RWPE2 (cell line): ENCODE results near the gene GRIP1.

Experiments
- ATAC-seq: fragments of 200-7000 bp; cut with Tn5 transposase; 3 replicates; pipeline ENCODE4 v1.9.1; 2021; ENCODE audit warnings: low read depth
- DNase-seq: peaks from one replicate; pipeline ENCODE4 v3.0.0-alpha.2; 2020; ENCODE audit warnings: low spot score
- H3K27ac ChIP-seq: fragments of 450-650 bp; 2 replicates; pipeline ENCODE4 v1.5.1; 2017; ENCODE audit warnings: mild to moderate bottlenecking; ENCODE audit not compliant: poor library complexity, severe bottlenecking
- H3K27me3 ChIP-seq: fragments of 250-450 bp; sonication (Bioruptor Pico); 2 replicates; pipeline ENCODE4 v1.5.1; 2021; ENCODE audit warnings: mild to moderate bottlenecking, moderate library complexity; ENCODE audit not compliant: insufficient read depth, poor library complexity, severe bottlenecking
- H3K36me3 ChIP-seq: fragments of 250-450 bp; sonication (Bioruptor Pico); 2 replicates; pipeline ENCODE4 v1.5.1; 2020; ENCODE audit warnings: low read depth, mild to moderate bottlenecking, moderate library complexity
- H3K4me1 ChIP-seq: fragments of 250-450 bp; sonication (Bioruptor Pico); 2 replicates; pipeline ENCODE4 v1.5.1; 2021; ENCODE audit warnings: mild to moderate bottlenecking, moderate library complexity; ENCODE audit not compliant: insufficient read depth, poor library complexity, severe bottlenecking
- H3K4me3 ChIP-seq: fragments of 250-450 bp; sonication (Bioruptor Pico); 2 replicates; pipeline ENCODE4 v1.5.1; 2021; ENCODE audit warnings: mild to moderate bottlenecking, moderate library complexity; ENCODE audit not compliant: severe bottlenecking
- H3K9me3 ChIP-seq: fragments of 250-450 bp; sonication (Bioruptor Pico); 2 replicates; pipeline ENCODE4 v1.5.1; 2021; ENCODE audit warnings: mild to moderate bottlenecking, moderate library complexity; ENCODE audit not compliant: severe bottlenecking
- TF ChIP-seq, protein P1 (sequence below): fragments of 450-650 bp; IDR thresholded peaks from one replicate; pipeline ENCODE4 v1.5.1; 2017; ENCODE audit warnings: mild to moderate bottlenecking, moderate library complexity; ENCODE audit not compliant: poor library complexity, severe bottlenecking

Gene GRIP1

DNA sequence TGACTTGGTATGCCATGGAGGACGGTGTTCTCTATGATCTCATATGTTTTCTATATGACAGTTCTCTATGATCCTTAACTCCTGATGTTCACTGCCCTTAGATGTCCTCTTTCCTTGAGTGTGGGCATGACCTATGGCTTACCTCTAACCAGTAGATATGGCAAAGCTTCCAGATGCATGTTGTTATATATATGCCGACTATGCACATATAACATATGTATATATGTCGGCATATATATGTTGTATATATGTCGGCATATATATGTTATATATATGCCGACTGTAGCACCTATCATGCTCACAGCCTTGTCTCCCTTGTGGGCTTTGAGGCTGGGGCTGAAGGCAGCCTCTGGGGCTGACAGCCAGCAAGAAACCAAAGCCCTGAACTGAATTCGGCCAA is 106.0 kb downstream of the GRIP1 start:
- no peaks in the 10 kb centered on the region for H3K27me3 ChIP-seq
- TF ChIP-seq, protein P1, sequence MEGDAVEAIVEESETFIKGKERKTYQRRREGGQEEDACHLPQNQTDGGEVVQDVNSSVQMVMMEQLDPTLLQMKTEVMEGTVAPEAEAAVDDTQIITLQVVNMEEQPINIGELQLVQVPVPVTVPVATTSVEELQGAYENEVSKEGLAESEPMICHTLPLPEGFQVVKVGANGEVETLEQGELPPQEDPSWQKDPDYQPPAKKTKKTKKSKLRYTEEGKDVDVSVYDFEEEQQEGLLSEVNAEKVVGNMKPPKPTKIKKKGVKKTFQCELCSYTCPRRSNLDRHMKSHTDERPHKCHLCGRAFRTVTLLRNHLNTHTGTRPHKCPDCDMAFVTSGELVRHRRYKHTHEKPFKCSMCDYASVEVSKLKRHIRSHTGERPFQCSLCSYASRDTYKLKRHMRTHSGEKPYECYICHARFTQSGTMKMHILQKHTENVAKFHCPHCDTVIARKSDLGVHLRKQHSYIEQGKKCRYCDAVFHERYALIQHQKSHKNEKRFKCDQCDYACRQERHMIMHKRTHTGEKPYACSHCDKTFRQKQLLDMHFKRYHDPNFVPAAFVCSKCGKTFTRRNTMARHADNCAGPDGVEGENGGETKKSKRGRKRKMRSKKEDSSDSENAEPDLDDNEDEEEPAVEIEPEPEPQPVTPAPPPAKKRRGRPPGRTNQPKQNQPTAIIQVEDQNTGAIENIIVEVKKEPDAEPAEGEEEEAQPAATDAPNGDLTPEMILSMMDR, result no peak
- H3K4me1 ChIP-seq, result no peaks in the 10 kb centered on the region
- no peak for DNase-seq
- no peak overlapping the region for H3K27ac ChIP-seq
- no peaks in the 10 kb centered on the region for H3K36me3 ChIP-seq
- ATAC-seq, result no peak
- H3K4me3 ChIP-seq, result no peak overlapping the region
- no peaks in the 10 kb centered on the region for H3K9me3 ChIP-seq

DNA sequence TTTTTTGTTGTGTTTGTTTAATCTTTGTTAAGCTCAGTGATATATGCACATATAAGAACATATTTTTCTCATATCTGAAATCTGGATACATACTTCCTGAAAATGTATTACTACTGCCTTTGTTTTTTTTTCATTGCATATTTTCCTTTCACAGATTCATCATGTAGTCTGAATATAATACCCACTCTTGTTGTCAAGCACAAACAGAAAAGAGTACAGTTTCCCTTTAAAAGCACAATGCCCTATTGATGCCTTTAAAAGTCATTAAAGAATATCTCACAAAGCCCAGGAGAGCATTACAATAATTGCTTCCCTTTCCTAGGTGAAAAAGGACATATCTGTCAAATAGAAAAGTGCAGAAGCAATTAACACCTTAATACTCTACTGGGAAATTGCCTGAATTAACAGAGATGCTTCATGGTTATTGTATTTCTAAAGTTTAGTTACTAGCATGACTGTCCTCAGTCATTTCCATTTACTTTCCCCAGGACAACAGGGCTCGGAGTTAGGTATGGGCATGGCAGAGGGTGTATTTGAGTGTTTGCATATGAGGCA is 107.4 kb downstream of the GRIP1 start:
- ATAC-seq, result no peak
- H3K9me3 ChIP-seq, result no peaks in the 10 kb centered on the region
- TF ChIP-seq, protein P1, result no peak
- DNase-seq, result no peak
- H3K27me3 ChIP-seq, result no peaks in the 10 kb centered on the region
- no peaks in the 10 kb centered on the region for H3K36me3 ChIP-seq
- no peaks in the 10 kb centered on the region for H3K4me1 ChIP-seq
- H3K4me3 ChIP-seq, result no peak overlapping the region
- no peak overlapping the region for H3K27ac ChIP-seq

DNA sequence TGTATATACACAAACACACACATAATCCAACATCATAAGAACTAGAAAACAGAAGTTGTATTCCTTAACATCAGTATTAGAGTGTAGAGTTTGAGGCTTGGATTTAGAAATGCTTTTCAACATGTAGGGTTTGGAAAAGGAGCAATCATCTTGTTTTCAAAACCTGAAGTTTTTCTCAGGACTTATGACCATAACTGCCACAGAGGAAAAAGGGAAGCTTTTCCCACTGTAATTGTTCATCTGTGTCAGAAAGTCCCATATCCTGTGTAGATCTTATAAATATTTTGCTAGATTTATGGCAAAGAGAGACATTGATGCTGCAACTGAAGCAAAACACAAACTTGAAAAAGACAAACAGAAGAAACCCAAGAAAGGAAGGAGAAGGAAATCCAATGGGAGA is 115.7 kb downstream of the GRIP1 start:
- no peak for ATAC-seq
- Histone ChIP-seq H3K36me3 (no peaks in the 10 kb centered on the region), H3K4me1 (no peaks in the 10 kb centered on the region), H3K27me3 (no peaks in the 10 kb centered on the region), H3K9me3 (no peaks in the 10 kb centered on the region), H3K4me3 (no peak overlapping the region), H3K27ac (no peak overlapping the region)
- TF ChIP-seq, protein P1, result no peak
- no peak for DNase-seq

DNA sequence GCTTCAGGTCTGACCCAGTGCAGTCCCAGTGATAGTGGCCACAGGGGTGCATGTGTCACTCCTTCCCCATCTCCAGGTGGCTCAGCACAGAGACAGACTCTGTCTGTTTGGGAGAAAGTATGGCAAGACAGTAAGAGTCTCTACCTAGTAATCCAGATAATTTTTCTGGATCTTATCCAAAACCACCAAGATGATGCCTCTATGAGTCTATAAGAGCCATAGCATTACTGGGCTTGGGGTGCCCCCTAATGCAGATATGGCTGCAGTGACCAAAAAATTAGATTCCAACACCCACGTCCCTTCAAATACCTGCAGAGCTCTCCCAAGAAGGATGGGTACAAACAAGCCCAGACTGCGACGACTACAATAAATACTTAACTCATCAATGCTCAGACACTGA is 123.8 kb downstream of the GRIP1 start:
- Histone ChIP-seq H3K27me3 (no peaks in the 10 kb centered on the region), H3K9me3 (no peaks in the 10 kb centered on the region), H3K36me3 (no peaks in the 10 kb centered on the region), H3K4me1 (no peaks in the 10 kb centered on the region), H3K27ac (no peak overlapping the region), H3K4me3 (no peak overlapping the region)
- TF ChIP-seq, protein P1, result peak; percentile 19
- DNase-seq (no peak), ATAC-seq (peak; percentile 54; the same call in 2 of the 3 replicates)

GRCh38 chr12:66552716-66553115 is 126.2 kb downstream of the GRIP1 start:
- Histone ChIP-seq H3K36me3 (no peaks in the 10 kb centered on the region), H3K4me3 (no peak overlapping the region), H3K27me3 (no peaks in the 10 kb centered on the region), H3K9me3 (no peaks in the 10 kb centered on the region), H3K27ac (no peak overlapping the region), H3K4me1 (no peaks in the 10 kb centered on the region)
- DNase-seq (no peak), ATAC-seq (peak; percentile 31; the same call in 1 of the 3 replicates)
- TF ChIP-seq, protein P1, result no peak
